Epithelial cell of esophagus (primary cell): ENCODE measurements around the gene ZIK1.
A peak's percentile ranks its signal among the peaks of the same experiment; 100 is the strongest.

Experiments used
- DNase-seq: peaks from one replicate; pipeline ENCODE4 v3.0.0; 2010; ENCODE audit warnings: low read depth
- H3K4me3 ChIP-seq: 2 replicates; pipeline ENCODE4 v1.5.1; 2011; ENCODE audit warnings: mild to moderate bottlenecking, low read length, control low read depth
- TF ChIP-seq, protein P1 (sequence below): IDR thresholded peaks from 2 replicates; pipeline ENCODE4 v1.5.1; 2011; ENCODE audit warnings: low read depth, mild to moderate bottlenecking, low read length, control low read depth, inconsistent platforms; ENCODE audit not compliant: insufficient read depth; ENCODE audit errors: missing control alignments

Gene ZIK1

DNA sequence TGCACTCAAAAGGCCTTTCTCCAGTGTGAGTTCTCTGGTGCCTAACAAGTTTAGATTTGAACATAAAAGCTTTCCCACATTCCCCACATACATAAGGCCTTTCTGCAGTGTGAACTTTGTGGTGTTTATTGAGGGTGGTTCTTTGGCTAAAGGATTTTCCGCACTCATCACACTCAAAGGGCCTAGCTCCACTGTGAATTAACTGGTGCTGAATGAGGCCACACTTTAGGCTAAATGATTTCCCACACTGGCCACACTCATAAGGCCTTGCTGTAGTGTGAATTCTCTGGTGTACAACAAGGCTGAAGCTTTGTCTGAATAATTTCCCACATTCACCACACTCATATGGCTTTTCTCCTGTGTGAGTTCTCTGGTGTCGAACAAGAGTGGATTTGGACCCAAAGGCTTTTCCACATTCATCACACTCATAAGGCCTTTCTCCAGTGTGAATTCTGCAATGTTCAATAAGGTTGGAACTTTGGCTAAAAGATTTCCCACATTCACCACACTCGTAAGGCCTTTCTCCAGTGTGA is 11.5 kb upstream of the ZIK1 start:
- DNase-seq, result no peak
- TF ChIP-seq, protein P1, sequence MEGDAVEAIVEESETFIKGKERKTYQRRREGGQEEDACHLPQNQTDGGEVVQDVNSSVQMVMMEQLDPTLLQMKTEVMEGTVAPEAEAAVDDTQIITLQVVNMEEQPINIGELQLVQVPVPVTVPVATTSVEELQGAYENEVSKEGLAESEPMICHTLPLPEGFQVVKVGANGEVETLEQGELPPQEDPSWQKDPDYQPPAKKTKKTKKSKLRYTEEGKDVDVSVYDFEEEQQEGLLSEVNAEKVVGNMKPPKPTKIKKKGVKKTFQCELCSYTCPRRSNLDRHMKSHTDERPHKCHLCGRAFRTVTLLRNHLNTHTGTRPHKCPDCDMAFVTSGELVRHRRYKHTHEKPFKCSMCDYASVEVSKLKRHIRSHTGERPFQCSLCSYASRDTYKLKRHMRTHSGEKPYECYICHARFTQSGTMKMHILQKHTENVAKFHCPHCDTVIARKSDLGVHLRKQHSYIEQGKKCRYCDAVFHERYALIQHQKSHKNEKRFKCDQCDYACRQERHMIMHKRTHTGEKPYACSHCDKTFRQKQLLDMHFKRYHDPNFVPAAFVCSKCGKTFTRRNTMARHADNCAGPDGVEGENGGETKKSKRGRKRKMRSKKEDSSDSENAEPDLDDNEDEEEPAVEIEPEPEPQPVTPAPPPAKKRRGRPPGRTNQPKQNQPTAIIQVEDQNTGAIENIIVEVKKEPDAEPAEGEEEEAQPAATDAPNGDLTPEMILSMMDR, result no peak

DNA sequence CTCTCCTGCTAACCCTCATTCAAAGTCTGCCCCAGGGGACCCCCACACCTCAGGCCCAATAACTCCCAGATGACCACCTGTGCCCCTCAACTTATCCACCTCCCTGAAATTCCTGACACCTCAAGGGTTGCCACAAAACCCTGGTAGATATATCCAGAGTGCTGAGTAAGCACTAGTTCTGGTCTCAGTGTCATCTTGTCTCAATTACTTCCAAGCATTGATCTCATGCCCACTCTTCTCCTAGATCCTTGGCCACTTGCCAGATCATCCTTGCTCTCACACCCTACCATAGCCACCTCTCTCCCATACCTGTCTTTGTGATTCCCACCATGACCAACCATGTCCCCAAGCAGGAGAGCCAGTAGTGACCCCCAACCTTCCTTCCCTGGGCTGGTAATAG is 7.3 kb upstream of the ZIK1 start:
- H3K4me3 ChIP-seq, result no peak overlapping the region
- DNase-seq, result no peak
- TF ChIP-seq, protein P1, result no peak

More for the DNA sequence above, 11.5 kb upstream of the ZIK1 start:
- H3K4me3 ChIP-seq, result no peak overlapping the region

DNA sequence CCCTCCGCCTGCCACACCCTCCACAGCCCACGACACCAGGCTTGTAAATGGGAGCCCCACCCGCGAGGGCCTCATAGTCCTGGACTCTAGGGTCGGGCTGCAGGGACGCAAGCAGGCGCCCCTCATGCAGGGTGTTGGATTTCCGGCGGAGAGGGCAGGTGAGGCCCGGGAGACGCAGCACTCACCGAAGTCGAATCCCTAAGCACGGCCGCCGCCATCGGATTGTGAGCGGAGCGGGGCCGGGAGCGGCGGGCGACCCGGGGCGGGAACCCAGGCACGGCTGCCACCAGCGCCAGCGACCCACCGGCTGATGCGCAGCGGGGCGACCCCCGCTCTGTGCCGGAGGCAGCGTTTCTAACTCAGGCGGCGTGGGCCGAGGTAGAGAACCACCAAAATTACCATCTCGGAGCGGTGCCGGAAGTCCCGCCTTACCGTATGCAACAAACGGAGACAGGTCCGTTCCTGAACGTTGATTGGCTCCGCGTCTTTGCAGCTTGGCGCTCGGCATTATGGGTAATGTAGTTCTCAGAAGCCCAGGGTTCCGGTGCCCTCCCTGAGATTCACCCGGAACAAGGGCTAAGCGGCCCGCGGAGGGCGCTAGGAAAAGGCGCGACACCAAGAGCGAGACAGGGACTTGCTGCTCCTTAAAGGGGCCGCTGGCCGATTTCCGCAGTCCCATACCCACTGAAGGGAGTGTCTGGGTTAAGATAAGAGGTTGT is 5.3 kb upstream of the ZIK1 start, which contains the start of gene ZNF416:
TSS of gene ZNF416 (minus strand) at position 425 of the 719 bp plus-strand sequence. CDS start at position 218, 207 bp downstream.
- peak; percentile 99 for DNase-seq
- peak within 1 kb of the TSS; percentile 79 for H3K4me3 ChIP-seq
- TF ChIP-seq, protein P1, result peak; percentile 16

DNA sequence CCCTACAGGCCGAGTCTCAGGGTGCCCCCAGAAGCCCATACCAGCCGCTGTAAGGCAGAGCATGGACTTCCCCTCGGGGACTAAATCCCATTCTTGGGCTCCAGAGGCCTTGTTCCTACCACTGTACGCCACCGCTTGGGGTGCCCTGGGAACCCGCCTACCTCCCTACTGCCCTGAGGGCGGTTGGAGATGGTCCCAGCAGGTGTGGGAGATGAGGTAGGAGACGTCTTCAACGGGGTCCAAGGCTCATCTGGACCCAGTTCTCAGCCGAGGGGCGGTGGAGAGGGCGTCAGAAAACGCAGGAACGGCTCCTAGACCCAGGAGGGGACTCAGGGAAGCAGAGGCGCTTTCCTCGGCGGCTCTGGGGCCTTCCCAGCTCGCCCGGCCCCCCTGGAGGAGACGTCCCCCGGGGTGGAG is 833 bp upstream of the ZIK1 start:
- H3K4me3 ChIP-seq, result peak overlapping the region; percentile 66
- no peak for DNase-seq
- TF ChIP-seq, protein P1, result no peak

DNA sequence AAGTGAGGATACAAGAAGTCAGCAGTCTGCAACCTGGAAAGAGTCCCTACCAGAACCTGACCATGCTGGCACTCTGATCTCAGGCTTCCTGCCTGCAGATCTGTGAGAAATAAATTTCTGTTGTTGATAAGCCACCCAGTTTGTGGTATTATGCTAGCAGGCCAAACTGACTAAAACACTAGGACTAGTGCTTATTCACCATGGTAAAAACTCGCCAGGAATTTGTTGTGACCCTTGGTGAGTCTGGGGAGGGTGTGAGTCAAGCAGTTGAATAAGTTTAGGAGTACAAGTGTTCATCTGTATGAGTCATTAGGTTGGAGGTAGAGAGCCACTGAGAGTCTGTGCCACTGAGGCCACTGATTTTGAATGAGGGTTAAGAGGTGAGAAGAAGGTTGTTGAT is 3.6 kb downstream of the ZIK1 start:
- TF ChIP-seq, protein P1, result no peak
- H3K4me3 ChIP-seq, result no peak overlapping the region
- peak; percentile 60 for DNase-seq

DNA sequence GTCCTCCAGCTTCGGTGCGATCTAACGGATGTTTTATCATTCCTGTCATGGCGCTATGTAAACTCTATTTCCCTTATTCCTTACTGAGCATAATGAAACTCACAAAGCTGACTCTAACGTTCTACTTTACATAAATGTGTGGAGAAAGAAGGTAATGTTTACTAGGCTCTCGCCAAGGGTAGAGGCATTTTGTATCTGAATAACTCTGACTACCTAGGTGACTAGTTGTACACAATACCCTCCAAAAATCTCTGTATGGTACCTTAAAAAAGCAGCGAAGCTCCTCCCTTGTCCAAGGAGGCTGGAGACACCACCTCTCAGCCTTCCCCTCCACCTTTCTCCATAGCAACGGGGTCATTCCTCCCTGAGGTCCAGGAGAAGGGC is 15.4 kb downstream of the ZIK1 start:
- no peak for DNase-seq
- TF ChIP-seq, protein P1, result no peak
- peak overlapping the region; percentile 75 for H3K4me3 ChIP-seq

DNA sequence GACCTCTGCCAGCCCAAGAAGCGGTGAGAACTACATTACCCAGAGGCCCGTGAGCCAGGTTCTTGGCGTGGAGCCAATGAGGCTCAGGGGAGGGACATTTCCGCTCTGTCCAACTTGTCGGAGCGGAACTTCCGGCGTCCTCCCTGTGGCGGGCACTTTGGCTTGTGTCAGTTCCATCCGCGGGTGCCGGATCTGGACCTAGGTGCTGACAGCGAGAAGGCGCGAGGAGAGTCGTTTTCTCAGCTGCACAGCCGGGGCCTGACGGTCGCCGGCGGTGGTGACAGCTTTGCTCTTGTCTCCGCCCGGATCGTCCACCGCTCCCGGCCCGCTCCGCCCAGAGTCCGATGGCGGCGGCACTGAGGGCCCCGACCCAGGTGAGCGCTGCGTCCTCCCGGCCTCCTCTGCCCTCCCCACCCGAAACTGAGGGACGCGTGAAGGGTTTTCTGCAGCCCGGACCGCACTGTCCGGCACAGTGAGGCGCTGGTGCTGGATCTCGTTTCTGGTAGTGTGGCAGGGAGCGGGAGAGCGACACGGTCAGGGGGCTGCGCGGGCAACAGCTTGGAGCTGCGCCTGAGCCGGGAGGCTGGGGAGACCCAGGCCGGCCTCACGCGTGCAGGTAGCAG is 15.9 kb downstream of the ZIK1 start, which contains the start of gene ZNF530:
TSS of gene ZNF530 (plus strand) at position 125 of the 623 bp plus-strand sequence. CDS start 4,461 bp downstream, outside the sequence.
- peak within 1 kb of the TSS; percentile 75 for H3K4me3 ChIP-seq
- peak; percentile 94 for DNase-seq
- TF ChIP-seq, protein P1, result no peak
